T-helper 2 cell treated with Interferon-gamma antibody and Interleukin-4, amounts not matched to agents 5 μg/mL and 100 μg/mL, for 36 hours (primary cell): ENCODE data around the gene SOWAHD.

Source experiments
- DNase-seq: peaks from one replicate; pipeline ENCODE4 v3.0.0; 2021; ENCODE audit warnings: low spot score
- H3K27ac Mint-ChIP-seq: one replicate; pipeline ENCODE4 v1.8.0; 2021; ENCODE audit warnings: mild to moderate bottlenecking, mixed read lengths
- H3K27me3 Mint-ChIP-seq: one replicate; pipeline ENCODE4 v1.8.0; 2021; ENCODE audit warnings: low read depth, mixed read lengths
- H3K36me3 Mint-ChIP-seq: one replicate; pipeline ENCODE4 v1.8.0; 2021; ENCODE audit warnings: low read depth, mixed read lengths
- H3K4me1 Mint-ChIP-seq: one replicate; pipeline ENCODE4 v1.8.0; 2021; ENCODE audit warnings: low read depth, mixed read lengths
- H3K4me3 Mint-ChIP-seq: one replicate; pipeline ENCODE4 v1.8.0; 2022; ENCODE audit warnings: mild to moderate bottlenecking, moderate library complexity, mixed read lengths
- H3K9me3 Mint-ChIP-seq: one replicate; pipeline ENCODE4 v1.8.0; 2021; ENCODE audit warnings: mixed read lengths

SOWAHD gene, protein sequence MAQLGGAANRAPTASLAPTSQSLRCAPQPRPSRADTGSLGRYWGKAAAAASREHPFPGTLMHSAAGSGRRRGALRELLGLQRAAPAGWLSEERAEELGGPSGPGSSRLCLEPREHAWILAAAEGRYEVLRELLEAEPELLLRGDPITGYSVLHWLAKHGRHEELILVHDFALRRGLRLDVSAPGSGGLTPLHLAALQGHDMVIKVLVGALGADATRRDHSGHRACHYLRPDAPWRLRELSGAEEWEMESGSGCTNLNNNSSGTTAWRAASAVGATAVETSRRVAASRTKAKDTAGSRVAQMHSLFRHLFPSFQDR

DNA sequence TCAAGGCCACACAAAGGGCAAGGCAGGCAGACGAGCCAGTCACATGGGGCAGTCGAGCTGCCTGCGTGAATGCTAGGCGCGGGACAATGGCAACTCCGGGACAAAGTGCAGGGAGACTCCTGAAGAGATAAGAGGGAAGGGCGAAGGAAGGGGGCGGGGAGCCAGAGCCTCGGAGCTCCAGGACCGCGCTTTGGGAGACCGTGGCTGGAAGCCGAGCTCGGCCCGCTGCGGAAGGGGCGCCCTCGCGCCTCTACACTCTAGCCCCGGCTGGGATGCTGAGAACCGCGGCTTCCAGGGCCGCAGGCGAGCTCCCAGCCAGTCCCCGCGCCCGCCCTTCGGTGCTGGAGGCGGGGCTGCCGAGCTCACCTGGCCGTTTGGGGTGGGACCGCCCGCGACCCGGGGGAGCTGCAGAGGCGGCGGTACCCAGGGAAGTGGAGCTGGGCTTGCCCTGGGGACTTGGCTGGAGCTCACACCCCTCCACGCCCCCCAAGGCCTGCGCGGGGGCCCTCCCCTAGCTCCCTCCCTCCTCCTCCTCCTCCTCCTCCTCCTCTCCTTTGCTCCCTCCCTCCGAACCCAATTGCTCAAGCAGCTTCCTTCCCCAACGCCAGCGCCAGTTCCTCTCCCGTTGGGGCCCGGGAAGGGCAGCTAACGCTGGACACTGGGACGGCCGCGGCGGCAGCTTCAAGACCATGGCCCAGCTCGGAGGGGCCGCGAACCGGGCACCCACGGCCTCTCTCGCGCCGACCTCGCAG is at the start of gene SOWAHD:
SOWAHD (plus strand) TSS at position 610 of the 752 bp plus-strand sequence; CDS start at position 690, 80 bp downstream.
- Mint-ChIP-seq H3K27me3 (no peaks in the 10 kb centered on the region), H3K9me3 (no peaks in the 10 kb centered on the region)

DNA sequence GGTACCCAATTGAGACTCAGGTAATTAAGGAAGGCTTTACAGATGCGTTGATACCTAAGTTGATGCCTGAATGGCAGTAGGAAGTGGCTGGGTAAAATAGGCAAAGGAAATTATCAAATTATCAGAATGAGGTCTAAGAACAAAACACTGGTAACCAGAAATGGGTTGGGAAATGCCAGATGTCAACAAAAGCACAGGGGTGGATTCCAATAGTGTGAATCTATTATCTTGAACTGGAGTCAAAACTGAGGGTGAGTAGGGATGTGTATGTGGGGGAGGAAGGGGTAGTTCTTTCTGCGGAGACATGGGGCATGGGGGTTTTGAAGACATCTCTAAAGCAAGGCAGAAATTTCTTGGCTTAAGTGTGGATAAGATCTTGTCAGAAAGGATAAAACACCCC is 49.5 kb upstream of the SOWAHD start:
- Mint-ChIP-seq H3K4me1 (peaks cover 6% of the 10 kb centered on the region), H3K27me3 (peaks cover 5% of the 10 kb centered on the region), H3K4me3 (no peak overlapping the region), H3K9me3 (no peaks in the 10 kb centered on the region), H3K27ac (no peak overlapping the region), H3K36me3 (no peaks in the 10 kb centered on the region)
- no peak for DNase-seq

More for the DNA sequence above, at the start of gene SOWAHD:
- DNase-seq, result no peak
- H3K27ac Mint-ChIP-seq, result peak within 1 kb of the TSS; percentile 94
- peak within 1 kb of the TSS; percentile 81 for H3K4me3 Mint-ChIP-seq
- H3K36me3 Mint-ChIP-seq, result no peaks in the 10 kb centered on the region
- peaks cover 45% of the 10 kb centered on the region for H3K4me1 Mint-ChIP-seq

DNA sequence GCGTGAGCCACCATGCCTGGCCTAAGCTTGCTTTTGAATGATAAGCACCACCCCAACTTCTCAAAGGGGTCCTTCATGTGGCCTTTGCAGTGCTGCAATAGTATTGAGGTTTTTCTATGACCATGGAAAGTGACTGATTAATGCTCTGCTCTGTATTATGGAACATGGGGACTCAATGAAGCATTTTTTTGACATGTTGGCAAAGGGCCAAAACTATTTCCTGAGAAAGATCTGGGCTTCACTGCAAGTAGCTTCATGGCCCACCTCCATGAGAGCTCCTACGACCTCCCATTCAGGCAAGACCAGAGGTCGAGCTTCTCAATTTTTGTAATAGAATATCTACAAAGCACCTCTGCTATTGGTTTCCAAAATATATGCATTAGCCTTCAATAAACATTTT is 48.8 kb upstream of the SOWAHD start:
- H3K4me3 Mint-ChIP-seq, result no peak overlapping the region
- DNase-seq, result no peak
- H3K4me1 Mint-ChIP-seq, result peaks cover 6% of the 10 kb centered on the region
- H3K9me3 Mint-ChIP-seq, result no peaks in the 10 kb centered on the region
- peaks cover 5% of the 10 kb centered on the region for H3K27me3 Mint-ChIP-seq
- H3K36me3 Mint-ChIP-seq, result no peaks in the 10 kb centered on the region
- no peak overlapping the region for H3K27ac Mint-ChIP-seq

DNA sequence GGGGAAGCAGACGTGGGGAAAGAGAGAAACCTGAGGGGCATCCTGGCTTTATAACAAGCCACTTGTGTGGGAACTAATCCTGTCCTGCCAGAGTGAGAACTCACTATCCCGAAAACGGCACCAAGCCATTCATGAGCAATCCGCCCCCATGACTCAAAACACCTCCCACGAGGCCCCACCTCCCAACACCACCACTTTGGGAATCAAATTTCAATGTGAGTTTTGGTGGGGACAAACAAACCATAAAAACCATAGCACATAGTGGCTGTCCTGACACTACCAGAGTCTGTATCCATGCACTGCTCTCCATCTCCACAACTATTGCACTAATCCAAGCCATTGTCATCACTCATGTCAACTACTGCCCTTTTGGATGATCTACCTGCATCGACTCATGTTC is 36.9 kb upstream of the SOWAHD start:
- Mint-ChIP-seq H3K27me3 (no peaks in the 10 kb centered on the region), H3K9me3 (no peaks in the 10 kb centered on the region), H3K36me3 (no peaks in the 10 kb centered on the region), H3K27ac (no peak overlapping the region), H3K4me3 (no peak overlapping the region), H3K4me1 (no peaks in the 10 kb centered on the region)
- DNase-seq, result no peak

DNA sequence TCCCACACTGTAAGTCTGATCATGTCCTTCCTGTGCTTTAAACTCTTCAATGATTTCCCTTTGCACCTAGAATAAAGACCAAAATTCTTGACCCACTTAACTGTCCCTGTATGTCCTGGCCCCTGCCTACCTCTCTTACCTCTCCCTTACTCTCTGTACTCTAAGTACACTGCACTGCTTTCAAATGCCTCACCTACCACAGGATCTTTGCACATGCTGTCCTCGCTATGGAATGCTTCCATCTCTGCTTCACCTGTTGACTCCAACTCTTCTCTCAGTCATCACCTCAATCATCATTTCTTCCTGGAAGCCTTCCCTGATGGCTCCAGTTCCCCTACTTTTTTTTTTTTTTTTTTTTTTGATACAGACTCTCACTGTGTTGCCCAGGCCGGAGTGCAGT is 36.5 kb upstream of the SOWAHD start:
- no peaks in the 10 kb centered on the region for H3K9me3 Mint-ChIP-seq
- no peaks in the 10 kb centered on the region for H3K36me3 Mint-ChIP-seq
- no peaks in the 10 kb centered on the region for H3K27me3 Mint-ChIP-seq
- no peak overlapping the region for H3K27ac Mint-ChIP-seq
- DNase-seq, result no peak
- H3K4me3 Mint-ChIP-seq, result no peak overlapping the region
- H3K4me1 Mint-ChIP-seq, result peaks cover under 1% of the 10 kb centered on the region

DNA sequence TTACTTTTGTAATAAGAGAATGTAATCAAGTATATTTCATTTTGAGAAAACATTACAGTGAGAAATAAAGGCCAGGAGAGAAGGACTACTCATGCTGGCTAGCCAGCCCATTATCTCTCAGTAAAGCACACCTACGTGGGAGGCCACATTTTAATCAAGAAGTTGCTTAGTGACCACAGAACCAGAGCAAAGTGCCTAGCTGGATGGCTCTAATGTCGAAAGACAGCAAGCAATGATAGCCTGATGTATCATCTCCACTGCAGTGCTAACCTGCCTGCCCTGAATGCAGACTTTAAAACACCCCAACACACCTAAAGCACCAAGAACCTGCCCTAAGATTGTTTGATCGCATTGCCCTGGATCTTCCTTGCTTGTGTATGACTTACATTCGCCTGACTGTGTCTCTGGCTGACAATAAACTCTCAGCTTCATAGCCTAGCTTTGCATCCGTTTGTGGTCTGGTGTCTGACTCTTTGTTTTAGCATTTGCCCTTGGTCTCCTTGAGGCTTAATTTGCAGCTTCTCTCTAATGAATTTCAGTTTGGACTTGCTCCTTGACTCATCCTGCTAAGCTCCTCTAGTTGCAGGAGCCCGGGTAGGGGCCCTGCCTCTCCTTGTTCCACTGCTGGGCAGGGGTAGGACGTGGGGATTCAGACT is 31.4 kb upstream of the SOWAHD start:
- H3K27me3 Mint-ChIP-seq, result no peaks in the 10 kb centered on the region

DNA sequence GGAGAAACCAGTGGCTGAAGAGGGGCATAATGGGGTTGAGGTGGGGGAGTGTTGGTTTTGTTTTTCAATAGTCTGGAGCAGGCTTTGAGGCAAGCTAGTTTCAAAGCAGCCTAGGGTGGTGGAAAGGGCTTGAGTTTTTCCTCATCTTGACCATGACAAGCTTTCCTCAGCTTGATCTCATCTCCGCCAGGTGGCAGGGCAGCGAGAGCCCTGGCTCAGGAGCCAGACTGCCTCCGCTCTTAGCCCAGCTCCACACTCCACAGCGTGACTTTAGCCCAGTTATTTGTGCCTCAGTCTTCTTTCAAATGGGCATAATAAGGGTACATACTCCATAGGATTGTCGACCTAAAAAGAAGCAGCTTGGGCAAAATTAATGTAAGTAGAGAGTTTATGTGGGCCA is 29.9 kb upstream of the SOWAHD start:
- Mint-ChIP-seq H3K4me1 (peaks cover 5% of the 10 kb centered on the region), H3K27ac (no peak overlapping the region), H3K4me3 (no peak overlapping the region), H3K9me3 (no peaks in the 10 kb centered on the region), H3K27me3 (no peaks in the 10 kb centered on the region), H3K36me3 (no peaks in the 10 kb centered on the region)
- DNase-seq, result no peak

More for the DNA sequence above, 31.4 kb upstream of the SOWAHD start:
- peak overlapping the region; percentile 54 for H3K4me3 Mint-ChIP-seq
- H3K27ac Mint-ChIP-seq, result peak overlapping the region; percentile 82
- H3K36me3 Mint-ChIP-seq, result no peaks in the 10 kb centered on the region
- peak; percentile 4 for DNase-seq
- H3K4me1 Mint-ChIP-seq, result peaks cover 5% of the 10 kb centered on the region
- no peaks in the 10 kb centered on the region for H3K9me3 Mint-ChIP-seq

DNA sequence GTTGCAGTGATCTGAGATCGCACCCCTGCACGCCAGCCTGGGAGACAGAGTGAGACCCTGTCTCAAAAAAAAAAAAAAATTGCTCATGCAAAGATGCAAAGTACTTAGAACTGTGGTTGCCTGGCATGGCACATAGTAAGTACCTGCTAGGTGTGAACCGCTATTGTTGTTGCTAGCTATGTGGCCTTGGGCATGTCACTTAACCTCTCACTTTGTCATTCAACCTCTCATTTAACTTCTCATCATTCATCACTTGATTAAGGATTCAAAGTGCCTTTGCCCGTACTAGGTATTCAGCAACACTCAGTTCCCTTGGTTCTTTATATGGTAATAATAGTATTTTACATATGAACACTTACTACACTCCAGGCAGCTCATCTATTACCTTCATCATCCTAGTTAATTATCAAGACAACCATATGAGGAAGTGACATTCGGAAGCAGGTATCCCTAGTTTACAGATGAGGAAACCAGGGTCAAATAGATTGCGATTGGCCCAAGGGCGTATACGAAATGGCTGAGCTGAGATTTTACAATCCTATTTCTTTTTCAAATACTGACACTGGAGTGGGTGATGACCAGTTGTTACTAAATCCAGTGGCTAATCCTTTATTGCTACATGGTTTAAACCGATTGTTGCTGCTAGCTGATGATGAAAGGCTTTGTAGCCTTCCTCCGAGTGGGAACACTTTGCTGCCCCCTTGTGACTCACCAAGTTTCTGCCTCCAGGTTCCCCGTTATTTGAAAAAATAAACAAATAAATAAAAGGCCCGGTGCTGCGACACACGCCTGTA is 28.8 kb upstream of the SOWAHD start:
- peaks cover 5% of the 10 kb centered on the region for H3K4me1 Mint-ChIP-seq
- H3K27ac Mint-ChIP-seq, result no peak overlapping the region

DNA sequence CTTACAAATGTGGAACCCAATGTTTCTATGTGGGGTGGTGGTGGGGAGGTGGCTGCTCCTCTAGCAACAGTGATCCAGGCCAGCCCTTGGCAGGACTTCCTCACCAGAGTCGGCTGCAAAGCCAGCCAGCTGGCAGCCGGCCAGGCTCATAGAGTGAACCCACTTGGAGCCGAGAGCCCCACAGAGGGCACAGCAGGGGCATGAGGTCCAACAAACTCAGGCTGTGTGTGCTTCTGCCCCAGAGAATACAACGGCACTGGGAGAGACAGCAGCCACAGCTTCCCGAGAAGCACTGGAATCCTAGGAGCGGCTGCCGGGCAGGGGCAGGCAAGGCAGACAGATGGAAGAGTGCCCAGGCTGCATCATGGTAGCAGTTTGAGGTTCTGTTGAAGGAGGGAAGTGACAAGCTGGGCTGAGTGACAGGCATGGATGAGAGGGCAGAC is 23.5 kb upstream of the SOWAHD start:
- no peak overlapping the region for H3K4me3 Mint-ChIP-seq
- DNase-seq, result no peak

More for the DNA sequence above, 28.8 kb upstream of the SOWAHD start:
- Mint-ChIP-seq H3K27me3 (no peaks in the 10 kb centered on the region), H3K36me3 (no peaks in the 10 kb centered on the region), H3K4me3 (no peak overlapping the region), H3K9me3 (no peaks in the 10 kb centered on the region)
- peak; percentile 14 for DNase-seq

DNA sequence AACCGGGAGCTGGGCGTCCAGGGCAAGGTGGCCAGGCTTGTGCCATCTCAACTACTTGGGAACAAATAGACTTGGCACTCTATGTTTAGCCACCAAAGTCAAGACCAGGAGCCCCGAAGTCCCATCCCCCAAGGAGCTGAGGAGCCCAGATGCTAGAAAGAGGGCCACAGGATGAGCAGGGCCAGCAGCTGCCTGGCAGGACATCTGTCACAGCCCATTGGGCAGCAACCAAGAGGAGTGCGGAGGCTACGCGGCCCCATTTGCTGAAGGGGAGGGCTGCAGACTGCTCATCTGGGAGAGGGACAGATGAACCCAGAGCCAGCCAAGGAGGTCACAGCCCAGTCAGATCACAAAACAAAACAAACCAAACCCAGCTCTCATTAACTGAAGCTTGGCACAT is 22.9 kb upstream of the SOWAHD start:
- no peak for DNase-seq
- Mint-ChIP-seq H3K27me3 (no peaks in the 10 kb centered on the region), H3K36me3 (no peaks in the 10 kb centered on the region), H3K27ac (no peak overlapping the region), H3K9me3 (no peaks in the 10 kb centered on the region), H3K4me1 (no peaks in the 10 kb centered on the region), H3K4me3 (no peak overlapping the region)

More for the DNA sequence above, 23.5 kb upstream of the SOWAHD start:
- Mint-ChIP-seq H3K36me3 (no peaks in the 10 kb centered on the region), H3K9me3 (no peaks in the 10 kb centered on the region), H3K27me3 (no peaks in the 10 kb centered on the region), H3K4me1 (no peaks in the 10 kb centered on the region), H3K27ac (no peak overlapping the region)

DNA sequence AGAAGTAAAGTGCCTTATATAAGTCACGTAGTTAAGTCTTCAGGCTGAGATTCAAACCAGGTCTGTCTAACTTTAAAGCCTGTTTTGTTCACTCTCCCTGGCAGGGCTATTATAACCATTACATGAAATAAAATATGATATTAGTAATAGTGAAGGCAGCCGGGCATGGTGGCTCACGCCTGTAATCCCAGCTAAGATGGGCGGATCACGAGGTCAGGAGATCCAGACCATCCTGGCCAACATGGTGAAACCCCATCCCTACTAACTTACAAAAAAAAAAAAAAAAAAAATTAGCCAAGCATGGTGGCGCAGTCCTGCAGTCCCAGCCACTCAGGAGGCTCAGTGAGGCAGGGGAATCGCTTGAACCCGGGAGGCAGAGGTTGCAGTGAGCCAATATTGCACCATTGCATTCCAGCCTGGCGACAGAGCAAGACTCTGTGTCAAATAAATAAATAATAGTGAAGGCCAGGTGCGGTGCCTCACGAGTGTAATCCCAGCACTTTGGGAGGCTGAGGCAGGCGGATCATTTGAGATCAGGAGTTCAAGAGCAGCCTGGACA is 22.1 kb upstream of the SOWAHD start:
- H3K36me3 Mint-ChIP-seq, result no peaks in the 10 kb centered on the region
- H3K27me3 Mint-ChIP-seq, result no peaks in the 10 kb centered on the region
- DNase-seq, result no peak
- H3K4me3 Mint-ChIP-seq, result no peak overlapping the region
- no peak overlapping the region for H3K27ac Mint-ChIP-seq
- no peaks in the 10 kb centered on the region for H3K4me1 Mint-ChIP-seq
- no peaks in the 10 kb centered on the region for H3K9me3 Mint-ChIP-seq

DNA sequence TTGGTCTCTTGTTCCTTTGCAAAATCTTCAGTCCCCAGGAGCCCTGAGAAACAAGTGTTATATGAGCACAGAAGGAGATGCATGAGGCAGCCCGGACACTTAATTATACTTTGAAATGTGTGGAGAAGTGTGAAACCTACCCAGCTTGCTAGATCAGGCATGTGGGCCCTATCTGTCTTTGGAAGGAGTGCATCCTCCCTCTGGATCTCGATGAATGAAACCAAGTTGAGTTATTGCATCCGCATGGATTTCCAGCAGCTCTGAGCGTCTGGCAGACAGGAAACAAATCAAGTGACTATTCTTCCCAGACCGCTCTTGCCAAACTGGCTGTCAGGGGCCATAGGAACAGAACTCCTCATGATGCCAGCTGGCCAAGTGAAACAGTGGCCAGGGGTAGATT is 19.6 kb upstream of the SOWAHD start:
- Mint-ChIP-seq H3K4me3 (no peak overlapping the region), H3K27ac (no peak overlapping the region), H3K36me3 (no peaks in the 10 kb centered on the region), H3K9me3 (no peaks in the 10 kb centered on the region), H3K27me3 (no peaks in the 10 kb centered on the region), H3K4me1 (no peaks in the 10 kb centered on the region)
- no peak for DNase-seq

DNA sequence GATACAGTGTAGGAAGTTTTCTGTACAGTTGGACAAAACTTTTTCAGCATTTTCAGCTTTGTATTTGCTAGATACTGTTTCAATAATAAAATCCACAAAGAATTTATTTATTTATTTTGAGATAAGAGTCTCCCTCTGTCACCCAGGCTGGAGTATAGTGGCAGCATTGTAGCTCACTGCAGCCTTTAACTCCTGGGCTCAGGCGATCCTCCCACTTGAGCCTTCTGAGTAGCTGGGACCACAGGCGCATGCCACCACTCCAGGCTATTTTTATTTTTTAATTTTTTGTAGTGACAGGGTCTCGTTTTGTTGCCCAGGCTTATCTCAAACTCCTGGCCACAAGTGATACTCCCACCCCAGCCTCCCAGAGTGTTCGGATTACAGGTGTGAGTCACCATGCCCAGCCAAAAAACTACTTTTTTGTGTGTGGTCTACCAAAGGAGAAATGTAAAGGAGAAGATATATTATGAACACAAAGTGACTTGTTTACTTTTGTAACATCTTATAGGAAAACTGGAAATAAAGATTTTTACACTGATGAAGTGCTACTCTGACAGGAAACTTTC is 13.0 kb upstream of the SOWAHD start:
- Mint-ChIP-seq H3K4me3 (no peak overlapping the region), H3K27me3 (no peaks in the 10 kb centered on the region), H3K4me1 (no peaks in the 10 kb centered on the region), H3K36me3 (no peaks in the 10 kb centered on the region), H3K27ac (no peak overlapping the region), H3K9me3 (no peaks in the 10 kb centered on the region)
- no peak for DNase-seq
